Endothelial cell of umbilical vein (primary cell): ENCODE measurements around the gene KIZ.

Experiments used
- CTCF ChIP-seq, 2 donors: IDR thresholded peaks; 1 replicate in 1 of 2; 2 replicates in 1 of 2; pipeline ENCODE4 v1.5.1; 2011; ENCODE audit warnings: low read length in 2 of 2, mild to moderate bottlenecking in 2 of 2, moderate library complexity in 2 of 2, control low read depth in 1 of 2, inconsistent platforms in 1 of 2, low read depth in 1 of 2; ENCODE audit not compliant: insufficient read depth in 1 of 2; ENCODE audit errors: extremely low read depth in 1 of 2
- MYC ChIP-seq: IDR thresholded peaks from one replicate; pipeline ENCODE4 v1.6.1; 2011; ENCODE audit warnings: mild to moderate bottlenecking, low read depth, low read length
- POLR2A ChIP-seq: IDR thresholded peaks from 2 replicates; pipeline ENCODE4 v1.6.1; 2012; ENCODE audit warnings: low read depth, mild to moderate bottlenecking, control low read depth, low read length
- POLR2AphosphoS5 ChIP-seq: IDR thresholded peaks from 2 replicates; pipeline ENCODE4 v1.6.1; 2012; ENCODE audit warnings: low read depth, mild to moderate bottlenecking, control low read depth, low read length, moderate library complexity; ENCODE audit not compliant: insufficient read depth
- TF ChIP-seq, protein P1 (sequence below): IDR thresholded peaks from 2 replicates; pipeline ENCODE4 v1.6.1; 2011; ENCODE audit not compliant: insufficient read depth, insufficient read length

DNA sequence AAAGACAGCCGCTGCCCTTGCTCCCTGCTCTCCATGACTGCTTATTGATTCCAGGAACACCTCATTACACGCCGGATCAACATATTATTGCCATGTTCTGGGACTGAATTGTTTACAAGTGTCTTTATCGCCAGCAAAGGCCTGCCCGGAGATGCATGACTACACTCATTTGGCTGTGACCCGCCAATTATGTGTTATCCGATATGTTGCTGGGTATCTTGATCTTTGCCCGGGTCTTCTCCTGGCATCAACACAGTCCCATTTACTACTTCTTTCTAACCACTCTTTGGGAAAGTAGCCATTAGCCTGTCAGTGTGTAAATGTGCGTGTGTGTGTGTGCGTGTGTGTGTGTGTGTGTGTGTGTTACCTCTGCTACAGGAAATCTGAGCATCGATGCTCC is 35.2 kb upstream of the KIZ start:
- TF ChIP-seq POLR2A (no peak), CTCF (IDR thresholded peaks at IDR 0.05; ENCODE audit: extremely low read depth in 1 of 2, insufficient read depth in 1 of 2, low read depth in 1 of 2, low read length in 2 of 2) (no peak), POLR2AphosphoS5 (no peak), MYC (no peak)
- TF ChIP-seq, protein P1, sequence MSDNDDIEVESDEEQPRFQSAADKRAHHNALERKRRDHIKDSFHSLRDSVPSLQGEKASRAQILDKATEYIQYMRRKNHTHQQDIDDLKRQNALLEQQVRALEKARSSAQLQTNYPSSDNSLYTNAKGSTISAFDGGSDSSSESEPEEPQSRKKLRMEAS, result no peak
